SIG-M5 treated with dmso at 0.1 percent for 504 hours (cell line): ENCODE results near the gene CBLN3.

Experiments used
- DNase-seq: peaks from one replicate; lab custom pipeline; 2025; ENCODE audit not compliant: unreplicated experiment; lab: John Stamatoyannopoulos, UW

Gene CBLN3

GRCh38 chr14:24385524-24385923 is 43.9 kb downstream of the CBLN3 start:
- no peak for DNase-seq

- no peak for DNase-seq
Observed at GRCh38 chr14:24384169-24384568, 45.3 kb downstream of the CBLN3 start.

DNA sequence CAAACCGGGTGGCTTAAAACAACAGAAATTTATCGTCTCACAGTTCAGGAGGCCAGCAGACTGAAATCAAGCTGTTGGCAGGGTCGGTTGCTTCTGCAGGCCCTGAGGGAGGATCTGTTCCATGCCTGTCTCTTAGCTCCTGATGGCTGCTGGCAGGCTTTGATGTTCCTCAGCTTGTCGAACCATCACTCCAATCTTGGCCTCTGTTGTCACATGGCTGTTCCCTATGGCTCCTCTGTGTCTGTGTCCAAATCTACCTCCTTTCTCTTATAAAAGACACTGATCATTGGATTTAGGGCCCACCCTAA is 47.5 kb downstream of the CBLN3 start:
- DNase-seq = no peak

DNA sequence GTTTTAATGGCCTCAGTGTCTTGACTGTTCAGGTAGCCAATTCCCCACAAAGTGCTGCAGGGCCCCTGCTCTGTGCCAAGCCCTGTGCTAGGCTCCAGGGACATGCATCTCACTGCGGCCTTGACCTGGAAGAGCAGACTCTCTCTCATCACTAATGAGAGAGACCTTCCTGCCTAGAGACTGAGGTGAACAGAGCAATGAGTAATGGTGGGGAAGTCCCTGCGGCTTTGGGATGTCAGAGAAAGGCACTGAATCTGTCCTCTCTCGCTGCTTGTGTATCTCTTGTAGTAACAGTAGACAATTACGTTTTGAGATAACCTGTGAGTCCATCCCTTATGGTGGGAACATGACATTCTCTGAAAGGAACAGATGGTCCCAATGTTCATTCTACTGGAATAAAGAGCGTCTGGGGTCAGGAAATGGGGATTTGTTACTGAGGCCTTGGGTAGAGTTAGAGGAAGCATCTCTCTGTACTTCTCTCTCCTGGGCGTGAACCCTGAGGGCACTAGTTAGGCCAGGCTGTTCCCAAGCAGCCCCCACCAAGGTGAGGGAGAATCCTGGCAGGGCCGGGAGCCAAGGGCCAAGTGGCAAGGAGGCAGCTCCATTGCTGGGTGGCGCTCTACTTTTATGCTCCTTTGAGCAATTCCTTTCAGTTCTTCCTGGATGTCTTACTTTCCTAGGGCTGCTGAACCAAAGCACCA is 48.0 kb downstream of the CBLN3 start:
- no peak for DNase-seq

- no peak for DNase-seq
Observed at GRCh38 chr14:24379907-24380730, 49.3 kb downstream of the CBLN3 start.

DNA sequence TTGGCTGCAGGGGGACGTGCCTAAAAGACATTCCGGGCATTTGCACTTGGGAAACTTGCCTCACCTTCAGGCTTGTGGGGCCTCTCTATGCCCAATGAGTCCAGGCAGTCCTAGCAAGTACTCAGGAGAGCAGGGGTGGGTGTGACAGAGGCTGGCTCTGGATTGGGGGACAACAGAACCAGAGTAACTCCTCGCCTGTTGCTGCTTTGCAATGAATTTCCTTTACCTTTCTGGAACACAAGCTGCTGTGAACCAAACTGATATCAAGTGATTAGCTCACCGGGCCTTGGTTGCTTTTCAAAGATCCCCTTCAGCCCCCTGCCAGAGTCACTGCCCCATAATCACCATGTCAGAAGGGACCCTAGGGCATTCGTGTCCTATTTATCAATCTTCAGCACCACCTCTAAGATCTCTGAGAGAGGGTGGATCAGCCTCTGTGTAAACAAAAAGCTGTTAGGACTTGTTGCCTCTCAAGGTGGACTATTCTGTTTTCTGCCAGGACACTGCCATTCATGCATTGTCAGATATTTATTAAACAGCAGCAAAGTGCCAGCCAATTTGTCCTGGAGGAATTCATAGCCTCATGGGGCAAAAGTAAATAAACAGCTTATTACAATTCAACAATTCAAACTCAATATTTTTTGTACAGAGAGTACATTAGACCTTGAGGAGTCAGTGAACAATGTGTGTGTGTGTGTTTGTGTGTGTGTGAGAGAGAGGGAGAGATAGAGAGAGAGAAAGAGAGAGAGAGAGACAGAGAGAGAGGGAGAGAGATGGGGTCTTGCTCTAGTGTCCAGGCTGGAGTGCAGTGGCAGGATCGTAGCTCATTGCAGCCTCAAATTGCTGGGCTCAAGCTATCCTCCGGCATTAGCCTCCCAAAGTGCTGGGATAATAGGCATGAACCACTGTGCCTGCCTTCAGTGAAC is 50.2 kb downstream of the CBLN3 start:
- no peak for DNase-seq

- no peak for DNase-seq
Observed at GRCh38 chr14:24378327-24378726, 51.1 kb downstream of the CBLN3 start.

DNA sequence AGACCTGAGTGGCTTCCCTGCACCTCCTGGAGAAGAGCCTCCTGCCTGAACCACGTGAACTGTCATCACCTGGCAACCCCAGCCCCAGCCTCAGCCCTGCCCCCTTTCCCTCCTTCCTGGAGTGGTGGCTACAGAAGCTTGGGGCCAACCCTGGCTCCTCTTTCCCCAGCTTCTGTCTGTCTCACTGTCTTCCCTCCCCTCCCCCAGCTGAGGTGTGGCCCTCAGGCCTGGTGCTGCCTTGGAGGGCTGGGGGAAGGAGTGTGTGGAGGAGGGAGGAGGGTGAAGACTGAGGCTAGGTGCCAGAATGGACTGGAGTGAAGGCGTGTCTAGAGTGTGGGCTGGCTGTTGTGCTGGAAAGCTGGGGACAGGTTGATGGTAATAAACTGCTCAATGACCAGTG is 51.8 kb downstream of the CBLN3 start:
- DNase-seq = no peak

DNA sequence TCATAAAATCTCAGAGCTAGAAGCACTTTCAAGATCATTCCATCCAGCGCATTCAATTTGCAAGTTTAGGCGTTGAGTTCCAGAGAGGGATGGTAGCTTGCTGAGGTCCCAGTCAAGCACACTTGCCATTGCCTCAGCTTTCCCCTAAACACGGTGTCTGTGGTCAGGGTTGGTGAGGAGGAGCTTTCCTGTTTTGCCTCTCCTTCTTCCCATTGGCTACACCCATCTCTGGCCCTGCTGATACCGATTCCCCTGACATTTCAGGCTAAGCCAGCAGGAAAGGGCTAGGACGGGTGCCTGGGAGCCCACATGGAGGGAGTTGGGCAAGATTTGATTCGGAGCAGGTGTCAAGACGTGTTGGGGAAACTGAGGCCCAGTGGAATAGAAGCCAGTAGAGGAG is 52.3 kb downstream of the CBLN3 start:
- DNase-seq = no peak
